HUDEP-2 (cell line): ENCODE data around the gene RAB7A.
"Not testable (repeated sequence)": the region's sequence is repeated elsewhere in the genome, so short reads cannot be mapped to it uniquely, and the experiment has no call there.

ENCODE experiments used
- DNase-seq, 76 experiments: peaks; one replicate each; lab custom pipeline; 2025; ENCODE audit not compliant: unreplicated experiment in 76 of 76; lab: John Stamatoyannopoulos, UW

The RAB7A gene

DNA sequence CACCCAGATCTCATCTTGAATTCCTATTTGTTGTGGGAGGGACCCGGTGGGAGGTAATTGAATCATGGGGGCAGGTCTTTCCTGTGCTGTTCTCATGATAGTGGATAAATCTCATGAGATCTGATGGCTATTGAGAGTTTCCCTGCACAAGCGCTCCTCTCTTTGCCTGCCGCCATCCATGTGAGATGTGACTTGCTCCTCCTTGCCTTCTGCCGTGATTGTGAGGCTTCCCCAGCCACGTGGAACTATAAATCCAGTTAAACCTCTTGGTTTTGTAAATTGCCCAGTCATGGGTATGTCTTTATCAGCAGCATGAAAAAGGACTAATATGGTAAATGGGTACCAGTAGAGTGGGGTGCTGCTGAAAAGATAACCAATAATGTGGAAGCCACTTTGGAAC is 23.6 kb downstream of the RAB7A start:
- DNase-seq: not testable (repeated sequence)

DNA sequence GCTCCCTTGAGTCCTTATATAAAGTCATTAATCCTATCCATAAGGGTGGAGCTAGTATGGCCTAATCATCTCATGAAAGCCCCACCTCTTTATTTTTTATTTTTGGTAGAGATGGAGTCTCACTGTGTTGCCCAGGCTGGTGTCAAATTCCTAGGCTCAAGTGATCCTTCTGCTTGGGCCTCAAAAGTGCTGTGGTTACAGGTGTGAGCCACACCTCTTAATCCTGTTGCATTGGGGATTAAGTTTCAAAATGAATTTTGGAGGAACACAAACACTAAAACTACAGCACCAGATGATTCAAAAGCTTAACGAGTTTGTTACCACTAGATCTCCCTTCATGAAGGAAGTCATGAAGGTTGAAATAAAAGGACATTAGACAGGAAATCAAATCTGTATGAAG is 27.7 kb downstream of the RAB7A start:
- DNase-seq: no peak

DNA sequence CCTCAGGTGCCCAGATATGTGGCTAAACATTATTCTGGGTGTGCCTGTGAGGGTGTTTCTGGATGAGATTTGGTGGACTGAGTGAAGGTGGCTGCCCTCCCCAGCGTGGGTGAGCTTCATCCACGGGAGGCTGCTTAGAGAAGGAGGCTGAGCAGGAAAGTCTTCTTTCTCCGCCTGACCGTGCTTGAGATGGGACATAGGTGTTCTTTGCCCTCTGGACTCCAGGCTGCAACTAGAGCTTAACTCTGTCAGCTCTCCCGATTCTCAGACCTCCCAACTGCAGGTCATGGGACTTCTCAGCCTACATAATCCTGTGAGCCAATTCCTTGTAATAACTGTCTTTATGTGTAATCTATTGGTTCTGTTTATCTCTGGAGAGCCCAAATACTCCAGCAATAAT is 34.1 kb downstream of the RAB7A start:
- DNase-seq: no peak

DNA sequence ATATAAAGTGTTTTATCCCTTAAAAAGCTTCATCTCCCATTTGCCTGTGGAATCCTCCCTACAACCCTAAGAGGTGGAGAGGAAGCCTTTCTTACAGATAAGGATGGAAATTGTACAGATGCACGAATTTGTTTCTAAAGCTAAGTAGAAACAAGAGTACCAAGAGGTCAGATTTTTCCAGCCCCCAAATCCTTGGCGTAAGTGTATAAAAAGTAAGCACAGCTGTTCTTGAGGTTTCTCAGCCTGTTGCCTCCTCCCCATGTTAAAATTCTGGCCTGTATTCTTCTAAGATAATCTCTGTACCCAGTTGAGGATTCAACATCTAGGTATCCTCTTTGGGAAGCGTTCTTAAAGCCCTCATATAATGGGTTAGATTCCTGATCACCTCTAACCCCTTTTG is 34.9 kb downstream of the RAB7A start:
- no peak for DNase-seq

DNA sequence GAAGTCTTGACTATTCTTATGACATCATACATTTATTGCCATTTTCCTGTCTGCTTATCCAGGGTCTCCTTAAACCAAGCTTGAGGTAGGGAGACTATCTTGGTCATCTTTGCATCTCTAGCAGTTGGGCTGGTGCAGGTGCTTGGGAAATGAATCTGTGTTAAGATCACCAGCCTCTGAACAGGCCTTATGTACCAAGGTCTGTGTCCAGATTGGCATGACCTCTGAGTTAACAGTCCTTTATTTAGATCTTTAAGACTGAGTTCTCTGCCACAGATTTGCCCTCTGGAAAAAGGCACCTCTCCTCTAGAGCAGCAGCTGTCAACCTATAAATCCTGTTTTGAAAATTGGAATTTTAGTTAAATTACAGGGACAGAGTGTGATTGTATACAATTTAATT is 35.4 kb downstream of the RAB7A start:
- no peak for DNase-seq

DNA sequence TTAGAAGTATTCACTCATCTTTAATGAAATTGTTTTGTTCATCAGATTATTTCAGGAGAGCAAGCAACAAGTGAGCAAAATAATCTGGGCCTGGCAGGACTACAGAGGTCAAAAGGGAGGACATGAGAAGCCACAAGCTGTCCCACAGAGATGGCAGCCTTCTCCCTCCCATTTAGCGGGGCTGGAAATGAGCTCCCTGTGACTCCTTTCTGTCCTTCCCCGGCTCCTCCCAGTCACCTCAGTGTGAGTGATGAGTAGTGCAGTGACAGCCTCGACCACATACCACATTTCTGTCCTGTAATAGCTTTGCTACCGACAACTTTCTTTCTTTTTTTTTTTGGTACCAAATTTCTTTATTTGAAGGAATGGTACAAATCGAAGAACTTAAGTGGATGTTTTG is 38.0 kb downstream of the RAB7A start:
- DNase-seq: peak in 1 of 76 experiments; percentile 4

DNA sequence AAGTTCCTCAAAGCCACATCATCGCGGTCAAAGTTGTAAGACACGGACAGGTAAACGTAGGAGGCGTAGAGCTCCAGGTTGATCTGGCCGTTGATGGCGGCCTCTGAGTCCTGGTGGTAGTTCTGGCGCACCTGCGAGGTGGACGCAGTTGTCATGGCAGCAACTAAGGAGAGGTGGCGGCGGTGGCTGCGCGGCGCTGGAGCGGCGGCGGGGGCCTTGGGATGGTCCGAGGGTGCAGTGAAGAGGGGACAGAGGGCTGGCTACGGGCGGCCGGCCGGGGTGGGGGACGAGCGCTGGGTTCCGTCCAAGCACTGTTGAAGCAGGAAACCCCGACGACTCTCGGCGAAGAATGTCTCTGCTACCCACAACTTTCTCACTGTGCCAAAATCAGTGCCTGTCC is 38.9 kb downstream of the RAB7A start:
- DNase-seq: no peak

DNA sequence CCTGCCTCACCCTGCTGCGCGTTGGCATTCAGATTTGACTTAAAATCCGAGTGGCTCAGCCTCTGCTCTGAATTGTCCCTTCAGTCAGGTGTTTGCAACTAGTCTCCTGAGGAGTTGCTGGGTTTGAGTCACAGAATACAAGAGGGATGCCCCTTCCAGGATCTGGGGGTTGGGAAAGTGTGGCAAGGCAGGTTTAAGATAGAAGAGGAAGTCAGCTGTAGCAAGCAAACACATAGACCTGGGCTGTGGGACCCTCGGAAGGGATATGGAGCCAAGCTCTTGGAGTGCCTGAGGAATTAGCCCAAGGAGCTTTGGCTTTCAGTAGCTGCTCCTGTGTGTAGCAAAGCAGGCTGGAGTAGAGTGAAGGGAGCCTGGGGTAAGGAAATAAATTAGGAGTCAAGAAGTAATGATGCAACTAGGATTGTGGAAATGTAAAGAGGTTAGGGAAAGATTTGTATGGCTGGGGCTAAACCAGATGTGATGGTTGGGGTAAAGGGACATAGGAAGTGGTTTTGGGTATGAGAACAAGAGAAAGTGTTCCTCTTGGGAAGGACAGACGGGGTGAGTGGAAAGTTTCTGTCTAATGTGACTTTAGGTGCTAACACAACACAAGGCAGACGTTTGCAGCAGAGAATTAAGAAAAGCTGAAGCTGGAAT is 41.2 kb downstream of the RAB7A start:
- no peak for DNase-seq

DNA sequence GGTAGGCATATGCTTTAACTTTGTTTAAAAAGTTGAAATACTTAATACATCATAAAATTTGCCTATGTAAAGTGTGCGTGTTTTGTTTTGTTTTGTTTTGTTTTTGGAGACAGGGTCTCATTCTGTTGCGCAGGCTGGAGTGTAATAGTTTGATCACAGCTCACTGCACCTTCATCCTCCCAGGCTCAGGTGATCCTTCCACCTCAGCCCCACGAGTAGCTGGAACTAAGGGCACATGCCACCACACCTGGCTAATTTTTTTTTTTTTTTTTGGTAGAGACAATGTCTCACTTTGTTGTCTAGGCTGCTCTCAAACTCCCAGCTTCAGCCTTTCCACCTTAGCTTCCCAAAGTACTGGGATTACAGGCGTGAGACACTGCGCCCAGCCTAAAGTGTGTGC is 42.5 kb downstream of the RAB7A start:
- no peak for DNase-seq

DNA sequence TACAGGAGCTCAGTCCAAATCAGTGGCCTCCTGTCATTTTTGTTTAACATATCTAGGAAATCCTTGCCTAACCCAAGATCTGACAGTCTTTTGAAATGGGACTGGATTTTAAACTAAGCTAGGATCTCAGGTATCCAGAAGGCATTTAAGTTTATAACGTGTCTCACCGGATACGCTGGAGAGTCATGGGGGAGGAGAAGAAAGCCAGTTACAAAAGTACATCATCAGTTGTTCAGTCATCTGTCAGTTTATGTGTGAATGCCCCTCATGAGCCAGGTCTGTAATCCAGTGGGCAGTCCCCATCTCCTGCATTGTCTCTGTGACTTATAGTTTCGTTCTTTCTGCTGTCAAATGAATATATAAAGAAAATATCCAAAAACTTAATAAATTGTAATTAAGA is 44.4 kb downstream of the RAB7A start:
- no peak for DNase-seq

DNA sequence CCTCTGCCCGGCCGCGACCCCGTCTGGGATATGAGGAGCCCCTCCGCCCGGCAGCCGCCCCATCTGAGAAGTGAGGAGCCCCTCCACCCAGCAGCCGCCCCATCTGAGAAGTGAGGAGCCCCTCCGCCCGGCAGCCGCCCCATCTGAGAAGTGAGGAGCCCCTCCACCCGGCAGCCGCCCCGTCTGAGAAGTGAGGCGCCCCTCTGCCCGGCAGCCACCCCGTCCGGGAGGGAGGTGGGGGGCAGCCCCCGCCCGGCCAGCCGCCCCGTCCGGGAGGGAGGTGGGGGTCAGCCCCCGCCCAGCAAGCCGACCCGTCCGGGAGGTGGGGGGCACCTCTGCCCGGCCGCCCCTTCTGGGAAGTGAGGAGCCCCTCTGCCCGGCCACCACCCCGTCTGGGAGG is 47.2 kb downstream of the RAB7A start:
- DNase-seq: not testable (repeated sequence)

DNA sequence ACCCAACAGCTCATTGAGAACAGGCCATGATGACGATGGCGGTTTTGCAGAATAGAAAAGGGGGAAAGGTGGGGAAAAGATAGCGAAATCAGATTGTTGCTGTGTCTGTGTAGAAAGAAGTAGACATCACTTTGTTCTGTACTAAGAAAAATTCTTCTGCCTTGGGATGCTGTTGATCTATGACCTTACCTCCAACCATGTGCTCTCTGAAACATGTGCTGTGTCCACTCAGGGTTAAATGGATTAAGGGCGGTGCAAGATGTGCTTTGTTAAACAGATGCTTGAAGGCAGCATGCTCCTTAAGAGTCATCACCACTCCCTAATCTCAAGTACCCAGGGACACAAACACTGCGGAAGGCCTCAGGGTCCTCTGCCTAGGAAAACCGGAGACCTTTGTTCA is 47.6 kb downstream of the RAB7A start:
- not testable (repeated sequence) for DNase-seq

DNA sequence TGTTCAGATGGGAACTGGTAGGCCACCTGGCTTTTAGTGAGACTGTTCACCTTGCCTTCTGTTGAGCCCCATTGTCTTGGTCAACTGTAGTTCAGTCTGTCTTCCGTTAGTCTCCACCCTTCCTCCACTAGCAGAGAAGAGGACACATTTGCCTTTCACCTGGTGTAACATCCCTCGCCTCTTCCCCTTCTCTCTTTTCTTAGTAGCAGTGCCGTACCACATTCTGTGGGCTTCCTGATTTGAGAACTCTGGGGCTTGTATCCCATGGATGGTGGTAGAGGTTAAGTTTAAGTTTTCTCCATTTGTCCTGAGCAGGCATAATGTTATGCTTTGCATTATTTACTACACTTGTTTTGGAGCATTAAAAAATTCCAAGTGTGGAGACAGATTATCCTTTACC is 49.3 kb downstream of the RAB7A start:
- no peak for DNase-seq

DNA sequence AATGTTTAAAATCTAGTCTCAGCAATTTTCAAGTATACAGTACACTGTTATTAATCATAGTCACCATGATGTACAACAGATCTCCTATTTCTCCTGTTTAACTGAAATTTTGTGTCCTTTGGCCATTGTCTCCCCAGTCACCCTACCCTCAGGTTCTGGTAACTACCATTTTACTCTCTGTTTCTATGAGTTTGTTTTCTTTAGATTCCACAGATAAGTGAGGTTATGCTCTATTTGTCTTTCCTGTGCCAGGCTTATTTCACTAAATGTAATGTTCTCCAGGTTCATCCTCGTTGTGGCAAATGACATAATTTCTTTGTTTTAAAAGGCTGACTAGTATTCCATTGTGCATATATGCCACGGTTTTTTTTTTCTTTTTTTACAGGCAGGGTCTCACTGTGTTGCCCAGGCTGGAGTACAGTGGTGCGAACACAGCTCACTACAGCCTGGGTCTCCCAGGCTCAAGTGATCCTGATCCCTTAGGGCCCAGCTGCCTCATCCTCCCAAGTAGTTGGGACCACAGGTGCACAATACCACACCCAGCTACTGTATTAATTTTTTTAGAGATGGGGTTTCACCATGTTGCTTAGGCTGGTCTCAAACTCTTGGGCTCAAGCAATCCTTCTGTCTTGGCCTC is 50.0 kb downstream of the RAB7A start:
- DNase-seq: no peak

DNA sequence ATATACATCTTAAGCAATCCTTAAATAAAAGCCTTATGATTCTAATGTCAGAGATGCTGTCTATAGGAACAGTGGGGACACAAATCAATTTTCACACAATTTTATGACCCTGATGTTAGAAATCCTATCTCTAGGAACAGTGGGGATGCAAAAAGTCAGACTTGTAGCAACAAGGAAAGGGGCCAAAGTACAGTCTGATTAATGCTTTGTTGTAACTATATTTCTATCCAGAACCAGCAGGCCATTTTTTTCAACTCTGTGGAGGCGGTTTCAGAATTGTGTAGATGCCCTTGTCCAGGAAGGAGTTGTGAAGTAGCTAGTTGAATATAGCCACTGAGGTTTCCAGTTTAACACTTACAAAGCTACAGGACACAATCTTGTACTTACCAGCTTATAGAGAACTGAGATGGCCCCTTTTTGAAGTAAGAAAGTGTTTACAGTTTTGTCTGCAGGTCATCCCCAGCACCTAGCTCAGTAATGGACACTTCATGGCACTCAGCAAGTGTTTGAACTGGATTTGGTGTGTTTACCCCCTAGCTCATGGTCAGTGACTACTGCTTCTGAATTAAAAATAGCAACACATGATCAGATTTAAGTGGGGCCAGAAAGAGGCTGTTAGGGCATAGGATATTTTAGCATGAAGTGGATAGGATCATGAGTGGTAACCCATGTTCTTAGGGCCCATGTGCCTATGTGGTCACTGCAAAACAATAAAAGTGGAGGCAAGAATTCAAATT is 54.3 kb downstream of the RAB7A start:
- DNase-seq: no peak

DNA sequence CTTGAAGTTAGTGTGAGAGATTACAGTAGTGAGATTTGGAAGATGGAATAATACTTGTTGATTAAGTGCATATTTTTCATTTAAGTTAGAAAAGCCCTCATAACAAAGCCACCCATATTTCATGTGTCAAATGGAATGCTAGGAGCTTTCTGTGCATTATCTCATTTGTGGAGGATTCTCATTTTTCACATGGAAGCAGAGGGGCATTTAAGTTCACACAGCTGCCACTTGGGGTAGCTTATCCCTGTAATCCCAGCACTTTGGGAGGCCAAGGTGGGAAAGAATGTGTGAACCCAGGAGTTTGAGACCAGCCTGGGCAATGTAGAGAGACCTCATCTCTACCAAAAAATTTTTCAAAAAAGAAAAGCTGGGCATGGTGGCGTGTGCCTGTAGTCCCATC is 55.2 kb downstream of the RAB7A start:
- DNase-seq: no peak

DNA sequence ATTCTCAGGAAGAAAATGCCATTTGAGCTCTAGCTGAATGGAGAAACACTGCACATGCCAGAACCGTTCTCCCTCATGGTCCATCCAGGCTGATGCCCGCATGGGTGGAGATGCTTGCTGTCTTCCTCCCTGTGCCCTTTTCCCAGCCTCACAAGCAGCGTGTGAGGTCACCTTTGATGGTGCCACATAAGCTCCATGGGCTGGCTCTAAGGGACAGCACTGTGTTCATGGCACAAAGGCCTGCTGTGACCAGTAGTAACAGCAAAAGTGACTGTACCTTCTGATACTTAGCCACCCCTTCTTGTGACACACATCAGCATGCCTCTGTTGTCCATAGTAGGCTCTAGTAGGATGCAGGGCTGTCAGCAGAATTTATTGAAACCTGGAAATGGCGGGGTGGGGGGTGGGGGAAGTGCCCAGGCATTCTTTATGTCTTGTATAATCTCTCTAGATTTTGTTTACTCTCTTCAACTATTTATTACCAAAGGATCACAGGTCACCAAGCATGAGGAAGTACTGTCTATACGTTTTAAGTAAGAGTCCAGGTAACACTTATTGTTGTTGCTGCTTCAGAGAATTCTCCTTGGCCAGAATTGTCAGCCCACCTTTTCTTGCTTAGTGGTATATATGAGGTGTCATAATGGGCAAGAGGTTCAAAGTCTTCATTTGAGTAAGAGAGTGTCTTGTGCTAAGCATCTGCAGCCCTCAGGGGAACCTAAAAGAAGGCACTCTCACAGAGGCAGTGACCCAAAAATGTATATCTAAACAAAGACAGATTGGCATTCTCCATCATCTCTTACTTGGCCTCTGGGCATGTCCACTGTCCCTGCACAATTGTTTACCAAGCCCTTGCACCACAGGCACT is 56.5 kb downstream of the RAB7A start:
- DNase-seq: no peak

DNA sequence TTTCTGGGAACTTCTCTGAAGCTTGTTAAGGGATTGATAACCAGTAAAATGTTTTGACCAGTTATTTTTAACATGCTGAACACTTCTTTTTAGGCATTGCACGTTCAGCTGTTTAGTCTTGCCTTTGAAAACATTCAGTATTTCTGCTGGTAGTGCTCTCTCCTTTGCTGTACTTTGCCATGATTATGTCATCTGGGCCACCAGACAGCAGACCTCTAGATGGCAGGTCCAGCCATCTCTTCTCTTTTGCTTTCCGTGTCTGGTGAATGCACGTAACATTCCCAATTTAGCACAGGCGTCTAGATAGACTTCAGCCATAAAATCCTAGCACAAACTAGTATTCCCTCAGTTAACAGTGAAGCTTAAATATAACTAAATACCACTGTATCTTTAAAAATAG is 57.8 kb downstream of the RAB7A start:
- no peak for DNase-seq

DNA sequence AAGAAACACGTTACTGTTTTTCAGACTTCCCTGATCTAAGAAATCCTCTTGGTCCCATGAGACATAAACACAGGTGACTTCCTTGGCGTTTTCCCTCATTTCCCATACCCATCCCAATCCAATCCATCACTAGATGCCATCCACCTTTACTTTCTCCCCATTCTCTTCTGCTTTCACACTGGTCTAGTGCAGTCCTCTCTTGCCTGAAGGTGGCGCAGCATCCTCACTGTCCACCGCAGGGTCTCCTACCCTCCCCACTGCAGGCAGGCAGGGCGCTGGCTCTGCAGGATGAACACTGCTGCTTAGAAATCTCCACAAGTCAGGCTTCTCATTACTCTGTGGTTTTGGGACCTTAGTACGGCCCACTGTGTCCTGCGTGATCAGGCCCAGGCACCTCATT is 58.2 kb downstream of the RAB7A start:
- DNase-seq: peak in 8 of 76 experiments; percentile 5 to 23 (median 18)

DNA sequence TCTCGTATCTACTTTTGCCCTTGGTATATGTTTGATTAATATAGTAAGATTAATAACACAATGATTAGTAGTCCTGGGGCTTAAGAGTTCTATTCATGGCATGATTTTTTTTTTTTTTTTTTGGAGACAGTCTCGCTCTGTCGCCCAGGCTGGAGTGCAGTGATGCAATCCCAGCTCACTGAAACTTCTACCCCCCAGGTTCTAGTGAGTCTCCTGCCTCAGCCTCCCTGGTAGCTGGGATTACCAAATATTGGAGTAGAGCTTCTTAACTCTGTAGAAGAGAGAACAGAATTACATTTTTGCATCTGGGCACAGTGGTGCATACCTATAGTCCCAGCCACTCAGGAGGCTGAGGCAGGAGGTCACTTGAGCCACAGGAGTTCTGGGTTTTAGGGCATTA is 58.9 kb downstream of the RAB7A start:
- DNase-seq: no peak

DNA sequence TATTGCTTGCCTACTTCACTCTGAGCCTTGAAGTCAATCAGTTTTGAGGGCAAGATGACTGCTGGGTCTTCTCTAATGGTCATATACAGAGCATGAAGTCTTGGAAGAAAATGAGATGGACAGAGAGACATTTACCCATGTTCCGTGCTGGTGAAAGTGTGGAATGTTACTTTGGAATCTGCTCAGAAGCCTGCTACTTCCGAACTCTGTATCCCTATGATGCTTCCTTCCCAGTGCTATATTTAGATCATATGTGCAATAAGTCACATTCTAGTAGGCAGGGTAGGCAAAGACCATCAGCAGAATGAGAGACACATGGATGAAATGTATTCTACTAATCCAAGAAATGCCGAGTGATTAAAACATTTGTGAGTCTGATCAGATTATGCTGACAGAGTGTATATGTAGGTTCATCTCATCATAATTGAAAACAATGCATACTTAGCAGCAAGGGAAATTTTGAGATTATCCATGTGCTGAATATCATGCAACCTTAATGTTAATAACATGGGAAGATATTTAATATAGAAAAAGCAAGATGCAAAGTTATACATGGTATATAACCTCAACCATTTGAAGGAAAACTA is 60.5 kb downstream of the RAB7A start:
- no peak for DNase-seq
